HepG2 (cell line): ENCODE measurements around the gene MIDN. TPM values are rescaled to one million over a fixed set of nuclear protein-coding genes. Genes with fewer than 3 reads are reported as not detected.

ENCODE experiments used
- AGO1 ChIP-seq: fragments of 200-400 bp; formaldehyde crosslinking; IDR thresholded peaks from 2 replicates; pipeline ENCODE4 v1.6.1; 2017; ENCODE audit warnings: mild to moderate bottlenecking, low read depth, low read length, moderate library complexity; ENCODE audit not compliant: poor library complexity, severe bottlenecking
- ATF5 ChIP-seq: sonication (generic); formaldehyde crosslinking; IDR thresholded peaks from 2 replicates; pipeline ENCODE4 v1.4.0; 2020; ENCODE audit warnings: mild to moderate bottlenecking, low read depth, missing genetic modification reagents
- CSRNP1 ChIP-seq: sonication (generic); formaldehyde crosslinking; IDR thresholded peaks from 2 replicates; pipeline ENCODE4 v1.8.1; 2023; ENCODE audit warnings: mild to moderate bottlenecking, missing genetic modification reagents
- MTF2 ChIP-seq: sonication (generic); formaldehyde crosslinking; IDR thresholded peaks from 2 replicates; pipeline ENCODE4 v1.5.0; 2020; ENCODE audit warnings: missing genetic modification reagents, borderline replicate concordance
- RNF2 ChIP-seq: fragments of 450-650 bp; conservative IDR thresholded peaks from 2 replicates; pipeline ENCODE4 v1.6.1; 2016; ENCODE audit warnings: low read depth
- STAG1 ChIP-seq: sonication (generic); formaldehyde crosslinking; IDR thresholded peaks from 2 replicates; pipeline ENCODE4 v1.4.0; 2020; ENCODE audit warnings: missing genetic modification reagents
- ZBTB21 ChIP-seq: sonication (generic); formaldehyde crosslinking; IDR thresholded peaks from 2 replicates; pipeline ENCODE4 v1.4.0; 2020; ENCODE audit warnings: missing genetic modification reagents
- ZNF234 ChIP-seq: sonication (generic); formaldehyde crosslinking; conservative IDR thresholded peaks from 2 replicates; pipeline ENCODE4 v1.5.1; 2020; ENCODE audit warnings: mild to moderate bottlenecking, missing genetic modification reagents
- ZNF563 ChIP-seq: sonication (generic); formaldehyde crosslinking; IDR thresholded peaks from 2 replicates; pipeline ENCODE4 v1.8.0; 2022; ENCODE audit warnings: mild to moderate bottlenecking, moderate library complexity, missing genetic modification reagents
- ZNF567 ChIP-seq: sonication (generic); formaldehyde crosslinking; IDR thresholded peaks from 2 replicates; pipeline ENCODE4 v1.8.1; 2023; ENCODE audit warnings: mild to moderate bottlenecking, missing genetic modification reagents, borderline replicate concordance
- ZNF619 ChIP-seq: sonication (generic); formaldehyde crosslinking; IDR thresholded peaks from 2 replicates; pipeline ENCODE4 v1.4.0; 2020; ENCODE audit warnings: mild to moderate bottlenecking, missing genetic modification reagents
- ZNF678 ChIP-seq: sonication (generic); formaldehyde crosslinking; IDR thresholded peaks from 2 replicates; pipeline ENCODE4 v1.4.0; 2020; ENCODE audit warnings: mild to moderate bottlenecking, missing genetic modification reagents
- ZNF790 ChIP-seq: sonication (generic); formaldehyde crosslinking; IDR thresholded peaks from 2 replicates; pipeline ENCODE4 v1.8.0; 2022; ENCODE audit warnings: missing genetic modification reagents, mild to moderate bottlenecking, borderline replicate concordance
- polyA plus RNA-seq, 8 experiments: library from polyadenylated mRNA; depleted of rRNA in 3 of 8; stranded (reverse) in 7 of 8; unstranded in 1 of 8; fragments of >200 nt; fragmentation: Illumina TruSeq in 4 of 8; extraction: Trizol in 4 of 8; gene quantifications; 2 replicates each; pipeline versions ENCODE4 v1.2.1 to v1.2.3, GENCODE V29; 2011 to 2016; ENCODE audit warnings: low read depth in 4 of 8, missing spikeins in 1 of 8, mixed read lengths in 1 of 8; ENCODE audit not compliant: insufficient read depth in 1 of 8
- total RNA-seq, 5 experiments: library from RNA; depleted of rRNA; stranded (reverse); fragments of >200 nt; fragmentation: Illumina TruSeq; extraction: Trizol; gene quantifications; 2 replicates each; pipeline ENCODE4 v1.2.3, GENCODE V29; 2016; ENCODE audit warnings: low read depth in 1 of 5
- TF ChIP-seq, protein P1 (sequence below): sonication (generic); formaldehyde crosslinking; IDR thresholded peaks from 2 replicates; pipeline ENCODE4 v1.4.0; 2020; ENCODE audit warnings: missing genetic modification reagents
- TF ChIP-seq, protein P2 (sequence below): sonication (generic); formaldehyde crosslinking; IDR thresholded peaks from 2 replicates; pipeline ENCODE4 v1.8.0; 2022; ENCODE audit warnings: missing genetic modification reagents, low read depth, mild to moderate bottlenecking, borderline replicate concordance
- TF ChIP-seq, protein P3 (sequence below), 2 experiments: fragments of 450-650 bp in 1 of 2; sonication (generic) in 1 of 2; formaldehyde crosslinking; IDR thresholded peaks; 2 replicates each; pipeline versions ENCODE4 v1.5.0 to v1.8.0; 2020 to 2022; ENCODE audit warnings: mild to moderate bottlenecking in 1 of 2, missing genetic modification reagents in 1 of 2
- TF ChIP-seq, protein P4 (sequence below): sonication (generic); formaldehyde crosslinking; IDR thresholded peaks from 2 replicates; pipeline ENCODE4 v1.4.0; 2020; ENCODE audit warnings: low read depth, missing genetic modification reagents

Gene MIDN
- total and polyA plus RNA-seq, 2 of the 13 experiments (the other 11 are each of a cell fraction or from before 2014, with no cell fraction given) = 8.4 to 18.0 TPM

- TF ChIP-seq, protein P1, sequence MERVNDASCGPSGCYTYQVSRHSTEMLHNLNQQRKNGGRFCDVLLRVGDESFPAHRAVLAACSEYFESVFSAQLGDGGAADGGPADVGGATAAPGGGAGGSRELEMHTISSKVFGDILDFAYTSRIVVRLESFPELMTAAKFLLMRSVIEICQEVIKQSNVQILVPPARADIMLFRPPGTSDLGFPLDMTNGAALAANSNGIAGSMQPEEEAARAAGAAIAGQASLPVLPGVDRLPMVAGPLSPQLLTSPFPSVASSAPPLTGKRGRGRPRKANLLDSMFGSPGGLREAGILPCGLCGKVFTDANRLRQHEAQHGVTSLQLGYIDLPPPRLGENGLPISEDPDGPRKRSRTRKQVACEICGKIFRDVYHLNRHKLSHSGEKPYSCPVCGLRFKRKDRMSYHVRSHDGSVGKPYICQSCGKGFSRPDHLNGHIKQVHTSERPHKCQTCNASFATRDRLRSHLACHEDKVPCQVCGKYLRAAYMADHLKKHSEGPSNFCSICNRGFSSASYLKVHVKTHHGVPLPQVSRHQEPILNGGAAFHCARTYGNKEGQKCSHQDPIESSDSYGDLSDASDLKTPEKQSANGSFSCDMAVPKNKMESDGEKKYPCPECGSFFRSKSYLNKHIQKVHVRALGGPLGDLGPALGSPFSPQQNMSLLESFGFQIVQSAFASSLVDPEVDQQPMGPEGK (CRISPR knock-in tag) = peak; percentile 59; the same call in 1 of the 2 replicates
- TF ChIP-seq STAG1 (no peak), MTF2 (CRISPR knock-in tag) (no peak), AGO1 (no peak), RNF2 (no peak), ATF5 (no peak), ZNF790 (CRISPR knock-in tag) (0 out of 2 replicates have a peak, but pooled peaks have one; percentile 50), ZBTB21 (CRISPR knock-in tag) (no peak), ZNF619 (no peak), ZNF678 (CRISPR knock-in tag) (no peak), CSRNP1 (CRISPR knock-in tag) (no peak), ZNF567 (CRISPR knock-in tag) (no peak), ZNF563 (CRISPR knock-in tag) (peak; percentile 12; the same call in 1 of the 2 replicates), ZNF234 (CRISPR knock-in tag) (no peak)
- TF ChIP-seq, protein P2, sequence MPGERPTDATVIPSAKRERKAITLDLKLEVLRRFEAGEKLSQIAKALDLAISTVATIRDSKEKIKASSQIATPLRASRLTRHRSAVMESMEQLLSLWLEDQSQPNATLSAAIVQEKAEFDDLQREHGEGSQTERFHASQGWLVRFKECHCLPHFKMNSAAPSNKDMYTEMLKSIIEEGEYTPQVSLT (CRISPR knock-in tag) = no peak
- TF ChIP-seq, protein P3, sequence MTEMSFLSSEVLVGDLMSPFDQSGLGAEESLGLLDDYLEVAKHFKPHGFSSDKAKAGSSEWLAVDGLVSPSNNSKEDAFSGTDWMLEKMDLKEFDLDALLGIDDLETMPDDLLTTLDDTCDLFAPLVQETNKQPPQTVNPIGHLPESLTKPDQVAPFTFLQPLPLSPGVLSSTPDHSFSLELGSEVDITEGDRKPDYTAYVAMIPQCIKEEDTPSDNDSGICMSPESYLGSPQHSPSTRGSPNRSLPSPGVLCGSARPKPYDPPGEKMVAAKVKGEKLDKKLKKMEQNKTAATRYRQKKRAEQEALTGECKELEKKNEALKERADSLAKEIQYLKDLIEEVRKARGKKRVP (CRISPR knock-in tag; IDR thresholded peaks at IDR 0.05) = no peak
- TF ChIP-seq, protein P4, sequence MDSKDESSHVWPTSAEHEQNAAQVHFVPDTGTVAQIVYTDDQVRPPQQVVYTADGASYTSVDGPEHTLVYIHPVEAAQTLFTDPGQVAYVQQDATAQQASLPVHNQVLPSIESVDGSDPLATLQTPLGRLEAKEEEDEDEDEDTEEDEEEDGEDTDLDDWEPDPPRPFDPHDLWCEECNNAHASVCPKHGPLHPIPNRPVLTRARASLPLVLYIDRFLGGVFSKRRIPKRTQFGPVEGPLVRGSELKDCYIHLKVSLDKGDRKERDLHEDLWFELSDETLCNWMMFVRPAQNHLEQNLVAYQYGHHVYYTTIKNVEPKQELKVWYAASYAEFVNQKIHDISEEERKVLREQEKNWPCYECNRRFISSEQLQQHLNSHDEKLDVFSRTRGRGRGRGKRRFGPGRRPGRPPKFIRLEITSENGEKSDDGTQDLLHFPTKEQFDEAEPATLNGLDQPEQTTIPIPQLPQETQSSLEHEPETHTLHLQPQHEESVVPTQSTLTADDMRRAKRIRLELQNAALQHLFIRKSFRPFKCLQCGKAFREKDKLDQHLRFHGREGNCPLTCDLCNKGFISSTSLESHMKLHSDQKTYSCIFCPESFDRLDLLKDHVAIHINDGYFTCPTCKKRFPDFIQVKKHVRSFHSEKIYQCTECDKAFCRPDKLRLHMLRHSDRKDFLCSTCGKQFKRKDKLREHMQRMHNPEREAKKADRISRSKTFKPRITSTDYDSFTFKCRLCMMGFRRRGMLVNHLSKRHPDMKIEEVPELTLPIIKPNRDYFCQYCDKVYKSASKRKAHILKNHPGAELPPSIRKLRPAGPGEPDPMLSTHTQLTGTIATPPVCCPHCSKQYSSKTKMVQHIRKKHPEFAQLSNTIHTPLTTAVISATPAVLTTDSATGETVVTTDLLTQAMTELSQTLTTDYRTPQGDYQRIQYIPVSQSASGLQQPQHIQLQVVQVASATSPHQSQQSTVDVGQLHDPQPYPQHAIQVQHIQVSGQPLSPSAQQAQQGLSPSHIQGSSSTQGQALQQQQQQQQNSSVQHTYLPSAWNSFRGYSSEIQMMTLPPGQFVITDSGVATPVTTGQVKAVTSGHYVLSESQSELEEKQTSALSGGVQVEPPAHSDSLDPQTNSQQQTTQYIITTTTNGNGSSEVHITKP = no peak; the same call in 1 of the 2 replicates
Measured at GRCh38 chr19:1241417-1242095, 6.8 kb upstream of the MIDN start, which contains the start of gene ATP5F1D (continued).
